Lower leg skin (tissue), 3 donors: ENCODE data around the gene DTX1.

Experiments used
- POLR2A ChIP-seq, 2 donors: fragments of 450-650 bp; IDR thresholded peaks; one replicate each; pipeline ENCODE4 v1.6.1; 2016 to 2017; ENCODE audit warnings: antibody characterized with exemption in 2 of 2, mild to moderate bottlenecking in 1 of 2, moderate library complexity in 1 of 2
- TF ChIP-seq, protein P1 (sequence below), 3 donors: fragments of 450-650 bp; IDR thresholded peaks; one replicate each; pipeline ENCODE4 v1.5.1; 2016; ENCODE audit warnings: antibody characterized with exemption in 3 of 3, mild to moderate bottlenecking in 3 of 3, moderate library complexity in 2 of 3

DNA sequence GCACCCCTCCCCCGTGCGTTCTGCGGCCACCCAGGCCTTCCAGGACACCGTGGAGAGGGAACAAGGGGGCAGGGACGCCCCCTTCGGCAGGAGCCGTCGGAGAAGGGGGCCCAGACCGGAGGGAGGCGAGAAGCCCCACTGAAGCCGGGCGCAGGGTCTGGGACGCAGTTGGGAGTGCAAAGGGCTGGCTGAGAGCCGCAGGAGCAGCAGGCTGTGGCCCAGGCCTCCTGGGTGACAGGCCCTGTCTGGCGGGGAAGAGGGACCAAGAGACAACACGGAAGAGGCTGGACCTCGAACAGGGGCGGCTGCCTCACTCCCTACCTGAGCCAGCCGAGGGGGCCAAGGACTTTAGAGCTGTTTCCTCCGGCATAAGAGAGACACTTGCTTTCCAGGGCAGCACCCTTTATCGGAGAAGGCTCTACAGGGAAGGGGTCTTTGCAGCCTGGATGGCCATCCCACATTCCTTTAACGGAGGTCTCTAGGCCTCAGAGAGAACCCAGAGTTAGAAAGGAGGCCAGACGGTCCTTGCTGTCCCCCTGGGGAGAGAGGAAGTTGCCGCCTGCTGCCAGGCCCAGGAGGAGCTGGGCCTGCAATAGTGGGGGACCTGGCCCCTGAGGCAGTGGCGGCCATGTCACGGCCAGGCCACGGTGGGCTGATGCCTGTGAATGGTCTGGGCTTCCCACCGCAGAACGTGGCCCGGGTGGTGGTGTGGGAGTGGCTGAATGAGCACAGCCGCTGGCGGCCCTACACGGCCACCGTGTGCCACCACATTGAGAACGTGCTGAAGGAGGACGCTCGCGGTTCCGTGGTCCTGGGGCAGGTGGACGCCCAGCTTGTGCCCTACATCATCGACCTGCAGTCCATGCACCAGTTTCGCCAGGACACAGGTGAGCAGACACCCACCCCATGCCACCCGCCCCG, 1.3 kb downstream of the DTX1 start:
- TF ChIP-seq, protein P1, sequence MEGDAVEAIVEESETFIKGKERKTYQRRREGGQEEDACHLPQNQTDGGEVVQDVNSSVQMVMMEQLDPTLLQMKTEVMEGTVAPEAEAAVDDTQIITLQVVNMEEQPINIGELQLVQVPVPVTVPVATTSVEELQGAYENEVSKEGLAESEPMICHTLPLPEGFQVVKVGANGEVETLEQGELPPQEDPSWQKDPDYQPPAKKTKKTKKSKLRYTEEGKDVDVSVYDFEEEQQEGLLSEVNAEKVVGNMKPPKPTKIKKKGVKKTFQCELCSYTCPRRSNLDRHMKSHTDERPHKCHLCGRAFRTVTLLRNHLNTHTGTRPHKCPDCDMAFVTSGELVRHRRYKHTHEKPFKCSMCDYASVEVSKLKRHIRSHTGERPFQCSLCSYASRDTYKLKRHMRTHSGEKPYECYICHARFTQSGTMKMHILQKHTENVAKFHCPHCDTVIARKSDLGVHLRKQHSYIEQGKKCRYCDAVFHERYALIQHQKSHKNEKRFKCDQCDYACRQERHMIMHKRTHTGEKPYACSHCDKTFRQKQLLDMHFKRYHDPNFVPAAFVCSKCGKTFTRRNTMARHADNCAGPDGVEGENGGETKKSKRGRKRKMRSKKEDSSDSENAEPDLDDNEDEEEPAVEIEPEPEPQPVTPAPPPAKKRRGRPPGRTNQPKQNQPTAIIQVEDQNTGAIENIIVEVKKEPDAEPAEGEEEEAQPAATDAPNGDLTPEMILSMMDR (IDR thresholded peaks at IDR 0.05), result no peak
- TF ChIP-seq POLR2A (IDR thresholded peaks at IDR 0.05), result no peak
